ACC112 (cell line): ENCODE data around the gene FAM83E.
"Not testable (repeated sequence)": the region's sequence is repeated elsewhere in the genome, so short reads cannot be mapped to it uniquely, and the experiment has no call there.

Experiments used
- H2AFZ ChIP-seq: fragments of 200-600 bp; sonication (generic); one replicate; pipeline ENCODE4 v1.6.0; 2017; ENCODE audit warnings: antibody characterized with exemption, low read length; ENCODE audit not compliant: unreplicated experiment
- H3K27ac ChIP-seq: fragments of 200-600 bp; sonication (generic); 2 replicates; pipeline ENCODE4 v1.5.1; 2014; ENCODE audit warnings: low read depth, mild to moderate bottlenecking, antibody characterized with exemption, low read length, moderate library complexity
- H3K27me3 ChIP-seq: fragments of 200-600 bp; sonication (generic); 2 replicates; pipeline ENCODE4 v1.6.1; 2014; ENCODE audit warnings: mild to moderate bottlenecking, antibody characterized with exemption, low read length, moderate library complexity, mixed read lengths; ENCODE audit not compliant: insufficient read depth
- H3K36me3 ChIP-seq: fragments of 200-600 bp; sonication (generic); 2 replicates; pipeline ENCODE4 v1.6.1; 2016; ENCODE audit warnings: mild to moderate bottlenecking, antibody characterized with exemption, low read length, moderate library complexity, mixed read lengths; ENCODE audit not compliant: insufficient read depth
- H3K4me1 ChIP-seq: fragments of 200-600 bp; sonication (generic); one replicate; pipeline ENCODE4 v1.6.1; 2016; ENCODE audit warnings: low read length, mixed read lengths; ENCODE audit not compliant: insufficient read depth, unreplicated experiment, control insufficient read depth
- H3K4me3 ChIP-seq: fragments of 200-600 bp; sonication (generic); 2 replicates; pipeline ENCODE4 v1.5.1; 2014; ENCODE audit warnings: mild to moderate bottlenecking, low read depth, low read length
- H3K79me2 ChIP-seq: fragments of 200-600 bp; sonication (generic); one replicate; pipeline ENCODE4 v1.6.0; 2016; ENCODE audit warnings: low read length; ENCODE audit not compliant: control insufficient read depth, unreplicated experiment, insufficient read depth

FAM83E gene

GRCh38 chr19:48595171-48595570 is 19.7 kb downstream of the FAM83E start:
- Histone ChIP-seq H3K4me1 (no peaks in the 10 kb centered on the region), H3K27me3 (no peaks in the 10 kb centered on the region), H3K36me3 (no peaks in the 10 kb centered on the region), H3K27ac (no peak overlapping the region), H3K4me3 (no peak overlapping the region), H2AFZ (no peak overlapping the region), H3K79me2 (no peaks in the 10 kb centered on the region)

GRCh38 chr19:48591021-48591420 is 23.9 kb downstream of the FAM83E start:
- Histone ChIP-seq H3K4me3 (no peak overlapping the region), H3K4me1 (no peaks in the 10 kb centered on the region), H3K36me3 (no peaks in the 10 kb centered on the region), H3K79me2 (no peaks in the 10 kb centered on the region), H3K27ac (no peak overlapping the region), H2AFZ (no peak overlapping the region), H3K27me3 (no peaks in the 10 kb centered on the region)

- H3K4me3 ChIP-seq: peak overlapping the region; percentile 50; the same call in 1 of the 2 replicates
- H3K27me3 ChIP-seq: no peaks in the 10 kb centered on the region
- no peak overlapping the region for H3K27ac ChIP-seq
- H2AFZ ChIP-seq: no peak overlapping the region
- H3K4me1 ChIP-seq: peaks cover 3% of the 10 kb centered on the region
- H3K36me3 ChIP-seq: no peaks in the 10 kb centered on the region
- no peaks in the 10 kb centered on the region for H3K79me2 ChIP-seq
Observed at GRCh38 chr19:48588670-48589401, 26.0 kb downstream of the FAM83E start.

GRCh38 chr19:48587387-48587786 is 27.5 kb downstream of the FAM83E start:
- Histone ChIP-seq H3K27ac (no peak overlapping the region), H3K4me3 (no peak overlapping the region), H2AFZ (no peak overlapping the region)

GRCh38 chr19:48582168-48582567 is 32.7 kb downstream of the FAM83E start:
- H2AFZ ChIP-seq: no peak overlapping the region
- no peak overlapping the region for H3K27ac ChIP-seq
- no peaks in the 10 kb centered on the region for H3K27me3 ChIP-seq
- no peaks in the 10 kb centered on the region for H3K36me3 ChIP-seq
- H3K4me1 ChIP-seq: peaks cover 3% of the 10 kb centered on the region
- H3K4me3 ChIP-seq: no peak overlapping the region
- H3K79me2 ChIP-seq: no peaks in the 10 kb centered on the region

More at GRCh38 chr19:48587387-48587786, 27.5 kb downstream of the FAM83E start:
- peaks cover 3% of the 10 kb centered on the region for H3K4me1 ChIP-seq
- H3K79me2 ChIP-seq: no peaks in the 10 kb centered on the region
- no peaks in the 10 kb centered on the region for H3K27me3 ChIP-seq
- H3K36me3 ChIP-seq: no peaks in the 10 kb centered on the region

GRCh38 chr19:48578891-48579290 is 36.0 kb downstream of the FAM83E start:
- H3K27me3 ChIP-seq: no peaks in the 10 kb centered on the region
- no peak overlapping the region for H3K27ac ChIP-seq
- H2AFZ ChIP-seq: no peak overlapping the region
- H3K36me3 ChIP-seq: no peaks in the 10 kb centered on the region
- H3K4me3 ChIP-seq: no peak overlapping the region
- peaks cover 3% of the 10 kb centered on the region for H3K4me1 ChIP-seq
- H3K79me2 ChIP-seq: no peaks in the 10 kb centered on the region

GRCh38 chr19:48577908-48578307 is 37.0 kb downstream of the FAM83E start:
- H3K36me3 ChIP-seq, H3K79me2 ChIP-seq, H3K27me3 ChIP-seq, H2AFZ ChIP-seq, H3K4me3 ChIP-seq, H3K27ac ChIP-seq, H3K4me1 ChIP-seq: not testable (repeated sequence)

- no peak overlapping the region for H3K27ac ChIP-seq
- H3K36me3 ChIP-seq: no peaks in the 10 kb centered on the region
- H3K27me3 ChIP-seq: no peaks in the 10 kb centered on the region
- peaks cover 3% of the 10 kb centered on the region for H3K4me1 ChIP-seq
- H3K79me2 ChIP-seq: no peaks in the 10 kb centered on the region
- no peak overlapping the region for H3K4me3 ChIP-seq
- no peak overlapping the region for H2AFZ ChIP-seq
Observed at GRCh38 chr19:48575931-48576622, 38.8 kb downstream of the FAM83E start.

GRCh38 chr19:48573163-48573505 is 41.7 kb downstream of the FAM83E start:
- no peaks in the 10 kb centered on the region for H3K36me3 ChIP-seq
- no peaks in the 10 kb centered on the region for H3K79me2 ChIP-seq
- no peaks in the 10 kb centered on the region for H3K27me3 ChIP-seq
- no peak overlapping the region for H2AFZ ChIP-seq
- peaks cover 3% of the 10 kb centered on the region for H3K4me1 ChIP-seq
- H3K4me3 ChIP-seq: no peak overlapping the region
- no peak overlapping the region for H3K27ac ChIP-seq

GRCh38 chr19:48571378-48572162 is 43.3 kb downstream of the FAM83E start:
- Histone ChIP-seq H3K79me2 (no peaks in the 10 kb centered on the region), H3K27ac (no peak overlapping the region), H3K36me3 (no peaks in the 10 kb centered on the region), H3K27me3 (no peaks in the 10 kb centered on the region), H3K4me3 (no peak overlapping the region), H2AFZ (no peak overlapping the region), H3K4me1 (peaks cover 3% of the 10 kb centered on the region)
